Activated CD4-positive, alpha-beta T cell treated with anti-CD3 and anti-CD28 coated beads, Interleukin-2, Interleukin-4, amounts not matched to agents 100 ng/mL and 50 ng/mL, durations not matched to agents 16 hours and 8 hours (primary cell): ENCODE results near the gene DOLPP1.
A peak's percentile ranks its signal among the peaks of the same experiment; 100 is the strongest.

Experiments used
- DNase-seq: peaks from one replicate; pipeline ENCODE4 v3.0.0-alpha.2; 2020; ENCODE audit warnings: low spot score

The DOLPP1 gene

GRCh38 chr9:129064499-129064908 lies 16.4 kb upstream of the DOLPP1 start:
- no peak for DNase-seq

GRCh38 chr9:129068110-129068509 lies 12.8 kb upstream of the DOLPP1 start:
- DNase-seq = no peak

GRCh38 chr9:129068990-129069861 lies 11.7 kb upstream of the DOLPP1 start:
- peak; percentile 41 for DNase-seq

GRCh38 chr9:129069862-129070641 lies 10.9 kb upstream of the DOLPP1 start:
- no peak for DNase-seq

- no peak for DNase-seq
Observed at GRCh38 chr9:129070696-129071525, 10.0 kb upstream of the DOLPP1 start.

- no peak for DNase-seq
Observed at GRCh38 chr9:129071526-129072126, 9.3 kb upstream of the DOLPP1 start.

GRCh38 chr9:129072171-129072570 lies 8.7 kb upstream of the DOLPP1 start:
- no peak for DNase-seq

- no peak for DNase-seq
Observed at GRCh38 chr9:129073404-129073803, 7.5 kb upstream of the DOLPP1 start.

GRCh38 chr9:129074106-129074505 lies 6.8 kb upstream of the DOLPP1 start:
- DNase-seq = no peak

GRCh38 chr9:129075996-129076639 lies 4.8 kb upstream of the DOLPP1 start:
- no peak for DNase-seq

GRCh38 chr9:129076640-129077037 lies 4.3 kb upstream of the DOLPP1 start:
- DNase-seq = no peak

GRCh38 chr9:129077236-129077635 lies 3.7 kb upstream of the DOLPP1 start:
- DNase-seq = no peak

GRCh38 chr9:129078691-129079503 lies 2.0 kb upstream of the DOLPP1 start:
- DNase-seq = no peak

GRCh38 chr9:129079829-129080228 lies 1.1 kb upstream of the DOLPP1 start:
- DNase-seq = no peak

GRCh38 chr9:129080298-129080600 lies 662 bp upstream of the DOLPP1 start:
- no peak for DNase-seq

GRCh38 chr9:129081388-129081904 lies 535 bp downstream of the DOLPP1 start:
- DNase-seq = peak; percentile 18

- DNase-seq = no peak
Observed at GRCh38 chr9:129084087-129084486, 3.2 kb downstream of the DOLPP1 start.

GRCh38 chr9:129089246-129089645 lies 8.3 kb downstream of the DOLPP1 start:
- DNase-seq = no peak

- DNase-seq = no peak
Observed at GRCh38 chr9:129093602-129094386, 12.9 kb downstream of the DOLPP1 start.
